Osteoblast (primary cell): Measurements from ENCODE around the gene CCDC167. TPM values are rescaled to one million over a fixed set of nuclear protein-coding genes. Genes with fewer than 3 reads are reported as not detected.

ENCODE experiments used
- DNase-seq: peaks from one replicate; pipeline ENCODE4 v3.0.0; 2011; ENCODE audit warnings: low spot score, mixed read lengths; ENCODE audit not compliant: insufficient read length; ENCODE audit errors: missing footprints
- H2AFZ ChIP-seq: 2 replicates; pipeline ENCODE4 v1.6.0; 2011; ENCODE audit warnings: mild to moderate bottlenecking, low read length
- H3K27ac ChIP-seq: 2 replicates; pipeline ENCODE4 v1.5.1; 2011; ENCODE audit warnings: mild to moderate bottlenecking, low read depth, low read length, moderate library complexity
- H3K27me3 ChIP-seq: 2 replicates; pipeline ENCODE4 v1.6.0; 2012; ENCODE audit warnings: mild to moderate bottlenecking, control low read depth, inconsistent platforms, low read length, moderate library complexity; ENCODE audit not compliant: insufficient read depth
- H3K36me3 ChIP-seq: 2 replicates; pipeline ENCODE4 v1.5.1; 2011; ENCODE audit warnings: mild to moderate bottlenecking, low read length, control low read depth, moderate library complexity; ENCODE audit not compliant: insufficient read depth
- H3K4me1 ChIP-seq: 2 replicates; pipeline ENCODE4 v1.5.1; 2011; ENCODE audit warnings: mild to moderate bottlenecking, low read length, control low read depth, moderate library complexity; ENCODE audit not compliant: insufficient read depth
- H3K4me2 ChIP-seq: 2 replicates; pipeline ENCODE4 v1.6.0; 2011; ENCODE audit warnings: mild to moderate bottlenecking, low read length; ENCODE audit not compliant: insufficient read depth
- H3K4me3 ChIP-seq: fragments of 200-600 bp; sonication (generic); 3 replicates; pipeline ENCODE4 v1.5.1; 2012; ENCODE audit warnings: mild to moderate bottlenecking, low read length, inconsistent platforms; ENCODE audit not compliant: insufficient read depth
- H3K79me2 ChIP-seq: 2 replicates; pipeline ENCODE4 v1.6.0; 2012; ENCODE audit warnings: mild to moderate bottlenecking, low read length, control low read depth, inconsistent platforms; ENCODE audit not compliant: insufficient read depth
- H3K9me3 ChIP-seq: 2 replicates; pipeline ENCODE4 v1.5.1; 2011; ENCODE audit warnings: low read depth, low read length, control low read depth
- H4K20me1 ChIP-seq: 2 replicates; pipeline ENCODE4 v1.6.0; 2012; ENCODE audit warnings: mild to moderate bottlenecking, low read length, control low read depth; ENCODE audit not compliant: insufficient read depth
- CTCF ChIP-seq: IDR thresholded peaks from 2 replicates; pipeline ENCODE4 v1.5.1; 2011; ENCODE audit warnings: mild to moderate bottlenecking, low read depth, low read length, moderate library complexity; ENCODE audit errors: extremely low read depth
- total RNA-seq: library from RNA; depleted of rRNA; stranded (reverse); fragments of >200 nt; gene quantifications from 2 replicates; pipeline ENCODE4 v1.2.3, GENCODE V29; 2012

The CCDC167 gene
- total RNA-seq, 1 donor: 14.8 TPM

DNA sequence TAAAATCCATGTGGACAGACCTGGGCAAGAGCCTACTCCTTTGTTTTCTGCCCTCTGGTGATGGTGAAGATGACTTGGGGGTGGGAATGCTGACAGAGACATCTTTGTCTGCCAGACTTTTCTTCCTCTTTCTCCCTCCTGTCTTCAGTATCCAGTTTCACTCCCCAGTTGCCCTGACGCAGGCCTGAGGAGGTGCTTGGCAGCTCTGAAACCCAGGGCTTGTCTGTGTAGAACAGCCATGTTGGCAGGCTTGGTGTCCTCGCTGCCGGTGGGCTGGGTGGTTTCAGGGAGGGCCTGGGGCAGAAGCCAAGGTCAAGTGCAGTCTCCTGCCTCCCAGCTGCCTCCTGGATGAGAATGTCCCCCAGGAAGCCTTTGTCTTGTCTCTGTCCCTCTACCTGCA lies 22.5 kb downstream of the CCDC167 start:
- Histone ChIP-seq H3K36me3 (peaks cover 61% of the 10 kb centered on the region), H3K9me3 (no peaks in the 10 kb centered on the region), H3K4me2 (no peak overlapping the region), H2AFZ (no peak overlapping the region), H3K27ac (no peak overlapping the region), H3K79me2 (no peaks in the 10 kb centered on the region), H3K4me3 (no peak overlapping the region), H4K20me1 (peaks cover under 1% of the 10 kb centered on the region), H3K27me3 (no peaks in the 10 kb centered on the region), H3K4me1 (no peaks in the 10 kb centered on the region)
- TF ChIP-seq CTCF: no peak
- DNase-seq: no peak

DNA sequence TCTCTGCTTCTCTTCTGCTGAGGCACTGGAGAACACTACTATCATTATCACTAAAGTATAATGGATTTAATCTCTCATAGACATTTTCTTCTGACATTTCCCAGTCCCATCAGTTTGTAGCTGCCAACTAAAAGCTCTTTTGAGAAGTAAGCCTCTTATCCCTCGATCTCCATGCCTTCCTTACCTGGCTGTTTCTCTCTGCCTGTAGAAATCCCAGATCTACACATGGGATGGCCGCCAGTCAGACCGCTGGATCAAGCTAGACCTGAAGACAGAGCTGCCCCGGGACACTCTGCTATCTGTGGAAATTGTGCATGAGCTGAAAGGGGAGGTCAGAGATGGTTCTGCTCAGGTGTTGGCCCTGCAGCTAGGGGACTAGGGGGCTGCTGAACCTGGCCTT lies 25.4 kb downstream of the CCDC167 start:
- Histone ChIP-seq H2AFZ (no peak overlapping the region), H3K4me3 (no peak overlapping the region), H3K9me3 (no peaks in the 10 kb centered on the region), H3K4me2 (no peak overlapping the region), H3K4me1 (no peaks in the 10 kb centered on the region), H3K36me3 (peaks cover 68% of the 10 kb centered on the region), H3K27ac (no peak overlapping the region), H4K20me1 (peaks cover 9% of the 10 kb centered on the region), H3K79me2 (no peaks in the 10 kb centered on the region), H3K27me3 (no peaks in the 10 kb centered on the region)
- DNase-seq: no peak
- no peak for TF ChIP-seq CTCF

DNA sequence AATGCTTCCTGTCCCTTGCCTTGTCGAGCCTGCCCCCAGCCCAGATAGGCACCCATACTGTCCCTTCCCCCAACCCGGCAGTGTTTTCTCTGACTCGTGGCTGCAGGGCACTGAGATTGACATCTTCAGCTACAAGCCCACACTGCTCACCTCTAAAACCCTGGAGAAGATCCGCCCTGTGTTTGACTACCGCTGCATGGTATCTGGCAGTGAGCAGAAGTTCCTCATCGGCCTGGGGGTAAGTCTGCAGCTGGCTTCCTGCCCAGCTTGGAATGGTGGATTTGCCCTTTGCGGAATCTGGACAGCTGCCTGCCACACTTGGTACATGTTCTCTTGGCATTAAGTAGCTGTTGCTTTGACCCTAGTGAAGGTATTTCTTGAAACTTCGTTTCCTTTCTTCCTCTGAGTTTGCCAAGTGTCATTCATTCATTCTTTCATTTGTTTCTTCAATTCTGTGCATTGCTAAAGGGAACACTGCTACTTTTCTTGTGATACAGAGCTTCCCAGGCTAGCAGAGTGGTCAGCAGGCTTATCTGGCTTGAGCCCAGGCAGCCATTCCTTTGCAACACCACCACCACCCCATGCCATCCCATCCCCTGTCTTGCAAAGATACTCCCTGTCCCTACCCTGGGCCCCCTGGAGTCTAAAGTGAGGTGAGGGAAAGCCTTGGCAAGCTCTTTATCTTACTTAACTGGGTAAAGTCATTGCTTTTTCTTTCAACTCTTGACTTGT lies 26.2 kb downstream of the CCDC167 start:
- Histone ChIP-seq H3K4me3 (no peak overlapping the region), H4K20me1 (peaks cover 9% of the 10 kb centered on the region), H3K27me3 (no peaks in the 10 kb centered on the region), H3K9me3 (no peaks in the 10 kb centered on the region), H2AFZ (no peak overlapping the region), H3K4me1 (no peaks in the 10 kb centered on the region), H3K36me3 (peaks cover 66% of the 10 kb centered on the region), H3K79me2 (no peaks in the 10 kb centered on the region), H3K4me2 (no peak overlapping the region), H3K27ac (no peak overlapping the region)
- no peak for DNase-seq
- TF ChIP-seq CTCF: no peak

DNA sequence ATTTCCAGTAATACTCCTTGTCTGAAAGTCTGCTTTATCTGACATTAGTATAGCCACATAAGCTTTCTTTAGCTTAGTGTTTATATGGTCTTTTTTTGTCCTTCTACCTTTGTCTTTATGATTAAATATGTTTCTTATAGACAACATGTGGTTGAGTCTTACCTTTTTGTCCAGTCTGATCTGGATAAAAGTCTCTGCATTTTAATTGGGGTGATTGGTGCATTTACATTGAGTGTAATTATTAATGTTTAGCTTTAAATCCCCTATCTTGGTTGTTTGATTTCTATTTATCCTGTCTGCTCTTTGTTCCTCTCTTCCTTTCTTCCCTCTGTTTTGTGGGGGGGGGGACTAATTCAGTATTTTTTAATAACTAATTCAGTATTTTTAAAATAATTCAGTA lies 32.0 kb downstream of the CCDC167 start:
- H3K79me2 ChIP-seq: no peaks in the 10 kb centered on the region
- H3K27ac ChIP-seq: no peak overlapping the region
- no peaks in the 10 kb centered on the region for H3K27me3 ChIP-seq
- H3K4me1 ChIP-seq: no peaks in the 10 kb centered on the region
- H2AFZ ChIP-seq: no peak overlapping the region
- no peak for DNase-seq
- H3K9me3 ChIP-seq: no peaks in the 10 kb centered on the region
- H3K4me2 ChIP-seq: no peak overlapping the region
- H4K20me1 ChIP-seq: peaks cover 9% of the 10 kb centered on the region
- no peak for TF ChIP-seq CTCF
- H3K36me3 ChIP-seq: peaks cover 40% of the 10 kb centered on the region
- H3K4me3 ChIP-seq: no peak overlapping the region
